A549 (cell line): ENCODE results near the gene CKAP5. TPM values are rescaled to one million over a fixed set of nuclear protein-coding genes. Genes with fewer than 3 reads are reported as not detected.

ENCODE experiments used
- ATAC-seq, 2 experiments: fragments of 200-7000 bp in 1 of 2; fragments of >200 bp in 1 of 2; cut with Nextera tagmentation in 1 of 2; cut with Tn5 transposase in 1 of 2; 3 replicates each; pipeline versions ENCODE4 v1.8.0 to v1.9.1; 2018 to 2020; ENCODE audit warnings: mild to moderate bottlenecking in 1 of 2, moderate library complexity in 1 of 2
- CTCF ChIA-PET: fragments of 300-600 bp; sonication (Branson Sonifier 250); formaldehyde crosslinking; extraction: SDS; loops from one replicate; lab custom pipeline; 2021; ENCODE audit warnings: antibody characterized with exemption, inconsistent platforms; lab: Yijun Ruan, JAX
- POLR2A ChIA-PET: fragments of 350-600 bp; formaldehyde crosslinking; extraction: SDS; loops from one replicate; lab custom pipeline; 2021; ENCODE audit warnings: antibody characterized with exemption, inconsistent platforms; lab: Yijun Ruan, JAX
- DNase-seq, 2 experiments: peaks; one replicate each; pipeline versions ENCODE4 v3.0.0 to v3.0.0-alpha.2; 2011 to 2016; ENCODE audit warnings: low read depth in 1 of 2, low spot score in 1 of 2
- FAIRE-seq: peaks from 2 replicates; lab custom pipeline; 2011; peaks lifted over from hg19 to GRCh38; lab: Jason Lieb, UNC
- H3K27ac ChIP-seq, 2 experiments: fragments of >200 bp; sonication (Bioruptor Twin); formaldehyde crosslinking; 3 replicates each; pipeline ENCODE4 v1.5.1; 2016 to 2017
- H3K4me1 ChIP-seq: fragments of >200 bp; sonication (Bioruptor Twin); formaldehyde crosslinking; 3 replicates; pipeline ENCODE4 v1.6.1; 2016
- H3K4me2 ChIP-seq: fragments of >200 bp; sonication (Bioruptor Twin); formaldehyde crosslinking; 3 replicates; pipeline ENCODE4 v1.6.1; 2016
- H3K4me3 ChIP-seq: fragments of >200 bp; sonication (Bioruptor Twin); formaldehyde crosslinking; 3 replicates; pipeline ENCODE4 v1.5.1; 2016
- H3K9me3 ChIP-seq: fragments of >200 bp; sonication (Bioruptor Twin); formaldehyde crosslinking; 3 replicates; pipeline ENCODE4 v1.6.1; 2016
- BCL3 ChIP-seq: fragments of >200 bp; sonication (Bioruptor Twin); formaldehyde crosslinking; IDR thresholded peaks from 3 replicates; pipeline ENCODE4 v1.6.1; 2016
- BHLHE40 ChIP-seq: IDR thresholded peaks from 2 replicates; pipeline ENCODE4 v1.6.1; 2012; ENCODE audit warnings: low read depth, low read length, inconsistent platforms
- CBX2 ChIP-seq: fragments of 200-600 bp; sonication (generic); IDR thresholded peaks from 2 replicates; pipeline ENCODE4 v1.6.1; 2016; ENCODE audit warnings: low read depth, mild to moderate bottlenecking, borderline replicate concordance
- CHD4 ChIP-seq: fragments of 200-600 bp; sonication (generic); IDR thresholded peaks from 2 replicates; pipeline ENCODE4 v1.6.1; 2016; ENCODE audit warnings: antibody characterized with exemption, mild to moderate bottlenecking, borderline replicate concordance
- E2F6 ChIP-seq: IDR thresholded peaks from 2 replicates; pipeline ENCODE4 v1.6.1; 2012; ENCODE audit warnings: low read depth, borderline replicate concordance
- EHF ChIP-seq: fragments of 250-450 bp; sonication (Bioruptor Pico); IDR thresholded peaks from 2 replicates; pipeline ENCODE4 v1.5.0; 2020; ENCODE audit warnings: mild to moderate bottlenecking
- EHMT2 ChIP-seq: fragments of 200-600 bp; sonication (generic); IDR thresholded peaks from 2 replicates; pipeline ENCODE4 v1.6.1; 2016; ENCODE audit warnings: antibody characterized with exemption, low read depth, mild to moderate bottlenecking, moderate library complexity
- ELK1 ChIP-seq: fragments of 150-350 bp; IDR thresholded peaks from 2 replicates; pipeline ENCODE4 v1.6.1; 2014; ENCODE audit warnings: low read depth, mild to moderate bottlenecking, low read length
- FOSB ChIP-seq: fragments of 250-450 bp; sonication (Bioruptor Pico); IDR thresholded peaks from 2 replicates; pipeline ENCODE4 v1.5.0; 2020; ENCODE audit warnings: mild to moderate bottlenecking, moderate library complexity
- FOSL2 ChIP-seq, 2 experiments: fragments of 450-650 bp in 1 of 2; fragments of >200 bp in 1 of 2; sonication (Bioruptor Twin) in 1 of 2; formaldehyde crosslinking; IDR thresholded peaks; 2 replicates each; pipeline versions ENCODE4 v1.5.0 to v1.6.1; 2016 to 2020; ENCODE audit warnings: mild to moderate bottlenecking in 1 of 2, moderate library complexity in 1 of 2
- HDAC2 ChIP-seq: fragments of 200-600 bp; sonication (generic); IDR thresholded peaks from 2 replicates; pipeline ENCODE4 v1.6.1; 2016
- HES2 ChIP-seq: fragments of >200 bp; sonication (Bioruptor Twin); formaldehyde crosslinking; IDR thresholded peaks from 2 replicates; pipeline ENCODE4 v1.6.1; 2016
- JUN ChIP-seq, 2 experiments: fragments of >200 bp; sonication (Bioruptor Twin); formaldehyde crosslinking; IDR thresholded peaks; 2 replicates in 1 of 2; 3 replicates in 1 of 2; pipeline ENCODE4 v1.6.1; 2016 to 2017
- KDM1A ChIP-seq: fragments of 200-600 bp; sonication (generic); IDR thresholded peaks from 2 replicates; pipeline ENCODE4 v1.6.1; 2016; ENCODE audit warnings: low read depth, mild to moderate bottlenecking
- KDM5A ChIP-seq: fragments of 200-600 bp; sonication (generic); IDR thresholded peaks from 2 replicates; pipeline ENCODE4 v1.6.1; 2016; ENCODE audit warnings: antibody characterized with exemption, mild to moderate bottlenecking
- MAFK ChIP-seq: fragments of 450-650 bp; IDR thresholded peaks from 2 replicates; pipeline ENCODE4 v1.6.1; 2014; ENCODE audit not compliant: partially characterized antibody
- NR3C1 ChIP-seq: fragments of >200 bp; sonication (Bioruptor Twin); formaldehyde crosslinking; IDR thresholded peaks from 3 replicates; pipeline ENCODE4 v1.6.1; 2017
- PHF8 ChIP-seq: fragments of 200-600 bp; sonication (generic); IDR thresholded peaks from 2 replicates; pipeline ENCODE4 v1.6.1; 2016; ENCODE audit warnings: low read depth, mild to moderate bottlenecking, antibody characterized with exemption, moderate library complexity, borderline replicate concordance
- POLR2AphosphoS2 ChIP-seq: conservative IDR thresholded peaks from 2 replicates; pipeline ENCODE4 v1.6.1; 2012; ENCODE audit warnings: low read length, improper control_type of control experiment, inconsistent platforms
- RARB ChIP-seq: fragments of 250-450 bp; sonication (Bioruptor Pico); IDR thresholded peaks from 2 replicates; pipeline ENCODE4 v1.8.0; 2021; ENCODE audit warnings: mild to moderate bottlenecking, moderate library complexity
- RCOR1 ChIP-seq: fragments of 150-350 bp; IDR thresholded peaks from 2 replicates; pipeline ENCODE4 v1.6.1; 2014; ENCODE audit warnings: antibody characterized with exemption, low read length, low read depth
- SMC3 ChIP-seq: fragments of >200 bp; sonication (Bioruptor Twin); formaldehyde crosslinking; IDR thresholded peaks from 3 replicates; pipeline ENCODE4 v1.6.1; 2018; ENCODE audit warnings: inconsistent platforms
- SREBF2 ChIP-seq: fragments of 450-650 bp; IDR thresholded peaks from 2 replicates; pipeline ENCODE4 v1.6.1; 2014; ENCODE audit warnings: mild to moderate bottlenecking, moderate library complexity
- TFCP2L1 ChIP-seq: fragments of 250-450 bp; sonication (Bioruptor Pico); IDR thresholded peaks from 2 replicates; pipeline ENCODE4 v1.5.0; 2021; ENCODE audit warnings: mild to moderate bottlenecking
- TP53 ChIP-seq: fragments of 250-450 bp; sonication (Bioruptor Pico); IDR thresholded peaks from 2 replicates; pipeline ENCODE4 v1.5.0; 2021; ENCODE audit warnings: mild to moderate bottlenecking, moderate library complexity
- ZC3H11A ChIP-seq: fragments of 450-650 bp; IDR thresholded peaks from 2 replicates; pipeline ENCODE4 v1.6.1; 2014; ENCODE audit warnings: antibody characterized with exemption, mild to moderate bottlenecking
- ZSCAN20 ChIP-seq: fragments of 250-450 bp; sonication (Bioruptor Pico); IDR thresholded peaks from 2 replicates; pipeline ENCODE4 v1.8.0; 2022; ENCODE audit warnings: mild to moderate bottlenecking, moderate library complexity
- WGBS: methylation state at CpG from one replicate; pipeline ENCODE4 v1.1.6; 2017; ENCODE audit errors: missing lambda C conversion rate; 5-methylcytosine and 5-hydroxymethylcytosine counted together
- polyA plus RNA-seq, 4 experiments: library from polyadenylated mRNA; depleted of rRNA in 3 of 4; stranded (reverse); fragments of >200 nt; fragmentation: RNase III in 1 of 4; extraction: RNeasy Plus Mini Kit Qiagen cat#74134 plus additional on column Dnase treatment in 1 of 4; gene quantifications; 2 replicates in 3 of 4; 3 replicates in 1 of 4; pipeline ENCODE4 v1.2.3, GENCODE V29; 2011 to 2017

Gene CKAP5
- polyA plus RNA-seq, 2 of the 4 experiments (the other 2 are of a cell fraction), result 66.3 to 173 TPM

- Histone ChIP-seq H3K4me1 (no peaks in the 10 kb centered on the region), H3K27ac (peak overlapping the region in 1 of 2 experiments; percentile 2; a peak in 1 of 6 replicates), H3K9me3 (no peaks in the 10 kb centered on the region), H3K4me2 (no peak overlapping the region), H3K4me3 (no peak overlapping the region)
- no peak for DNase-seq
- 87% methylated on average over 16 of the region's 19 CpGs for WGBS
- no peak for FAIRE-seq
- ChIA-PET POLR2A (no interaction called here), CTCF (no interaction called here)
- no peak for ATAC-seq
- TF ChIP-seq RARB, result no peak
- no peak for TF ChIP-seq RCOR1
- TF ChIP-seq POLR2AphosphoS2, result no peak
- no peak for TF ChIP-seq HDAC2
- no peak for TF ChIP-seq NR3C1
- no peak for TF ChIP-seq FOSL2 (IDR thresholded peaks at IDR 0.05)
- no peak for TF ChIP-seq FOSL2 (CRISPR knock-in tag; IDR thresholded peaks at IDR 0.05)
- TF ChIP-seq SMC3, result no peak
- TF ChIP-seq HES2, result no peak
- TF ChIP-seq TFCP2L1 (CRISPR knock-in tag), result no peak
Observed at GRCh38 chr11:46725338-46726205, 120.5 kb downstream of the CKAP5 start.

- no peak overlapping the region for H3K4me3 ChIP-seq
- ChIA-PET CTCF (interaction anchor here (0.6 kb wide), 1 partner anchor 313 kb away, joined by 3 read pairs; no protein-coding TSS in a partner anchor), POLR2A (no interaction called here)
- no peak for FAIRE-seq
- H3K9me3 ChIP-seq, result no peaks in the 10 kb centered on the region
- no peak for TF ChIP-seq MAFK
- no peak for DNase-seq
- no peak overlapping the region for H3K4me2 ChIP-seq
- peaks cover 7% of the 10 kb centered on the region for H3K4me1 ChIP-seq
- ATAC-seq, result no peak
- peak overlapping the region in 1 of 2 experiments; percentile 32; a peak in 1 of 6 replicates for H3K27ac ChIP-seq
- 81% methylated on average over 8 of the region's 8 CpGs for WGBS
Observed at GRCh38 chr11:46724088-46724487, 122.0 kb downstream of the CKAP5 start.

- POLR2A ChIA-PET, result no interaction called here
Observed at GRCh38 chr11:46723359-46723680, 122.8 kb downstream of the CKAP5 start.

GRCh38 chr11:46722566-46723358, 123.3 kb downstream of the CKAP5 start:
- Histone ChIP-seq H3K4me2 (no peak overlapping the region), H3K9me3 (no peaks in the 10 kb centered on the region), H3K4me1 (peaks cover 20% of the 10 kb centered on the region), H3K27ac (no peak overlapping the region; a peak in 1 of 6 replicates), H3K4me3 (no peak overlapping the region)
- ATAC-seq, result no peak
- no peak for DNase-seq
- WGBS, result 95% methylated on average over 11 of the region's 11 CpGs
- CTCF ChIA-PET, result interaction anchor here (1.0 to 1.4 kb wide), 2 partner anchors 10 to 22 kb away, joined by 3 to 4 read pairs; partner anchors contain the start of gene ZNF408
- POLR2A ChIA-PET, result no interaction called here
- FAIRE-seq, result no peak
- TF ChIP-seq E2F6, result no peak
- TF ChIP-seq KDM5A, result no peak
- TF ChIP-seq CHD4, result no peak
- TF ChIP-seq BHLHE40, result no peak
- TF ChIP-seq KDM1A, result no peak
- no peak for TF ChIP-seq CBX2
- no peak for TF ChIP-seq HDAC2
- TF ChIP-seq FOSB (CRISPR knock-in tag), result no peak
- no peak for TF ChIP-seq EHMT2
- TF ChIP-seq ELK1, result no peak
- no peak for TF ChIP-seq ZC3H11A

More at GRCh38 chr11:46723359-46723680, 122.8 kb downstream of the CKAP5 start:
- TF ChIP-seq TP53 (CRISPR knock-in tag) (no peak), ZSCAN20 (CRISPR knock-in tag) (no peak), FOSL2 (IDR thresholded peaks at IDR 0.05) (no peak), FOSL2 (CRISPR knock-in tag; IDR thresholded peaks at IDR 0.05) (no peak), BCL3 (no peak), FOSB (CRISPR knock-in tag) (no peak), SREBF2 (no peak), MAFK (no peak), EHF (CRISPR knock-in tag) (no peak), NR3C1 (no peak), PHF8 (no peak), JUN (IDR thresholded peaks at IDR 0.05) (no peak)
- CTCF ChIA-PET, result interaction anchor here (1.0 to 1.4 kb wide), 2 partner anchors 9 to 22 kb away, joined by 3 to 4 read pairs; partner anchors contain the start of gene ZNF408
- no peak for ATAC-seq
- Histone ChIP-seq H3K9me3 (no peaks in the 10 kb centered on the region), H3K4me2 (no peak overlapping the region), H3K4me1 (peaks cover 15% of the 10 kb centered on the region), H3K4me3 (no peak overlapping the region), H3K27ac (no peak overlapping the region)
- WGBS, result 100% methylated on average over 6 of the region's 8 CpGs
- no peak for FAIRE-seq
- no peak for DNase-seq
